AG04450 (cell line): Measurements from ENCODE around the gene CFAP57. TPM values are rescaled to one million over a fixed set of nuclear protein-coding genes. Genes with fewer than 3 reads are reported as not detected.

Source experiments
- CTCF ChIA-PET: fragments of 300-600, 350-600 bp; formaldehyde crosslinking; extraction: SDS; loops from one replicate; lab custom pipeline; 2022; ENCODE audit warnings: antibody characterized with exemption, inconsistent platforms; lab: Charles Lee
- POLR2A ChIA-PET: fragments of 350-600 bp; formaldehyde crosslinking; extraction: SDS; loops from one replicate; lab custom pipeline; 2021; ENCODE audit warnings: antibody characterized with exemption, inconsistent platforms; lab: Yijun Ruan, JAX
- DNase-seq: peaks from one replicate; pipeline ENCODE4 v3.0.0-alpha.2; 2011; ENCODE audit warnings: low read depth, low spot score
- H3K27ac ChIP-seq: one replicate; pipeline ENCODE4 v1.5.1; 2012; ENCODE audit warnings: low read depth, low read length, control low read depth
- H3K27me3 ChIP-seq: one replicate; pipeline ENCODE4 v1.6.0; 2012; ENCODE audit warnings: low read length; ENCODE audit not compliant: control insufficient read depth, insufficient read depth
- H3K4me3 ChIP-seq: 2 replicates; pipeline ENCODE4 v1.5.1; 2011; ENCODE audit warnings: mild to moderate bottlenecking, low read depth, low read length, control low read depth
- H3K9me3 ChIP-seq: 2 replicates; pipeline ENCODE4 v1.5.1; 2012; ENCODE audit warnings: low read length; ENCODE audit not compliant: control insufficient read depth, insufficient read depth
- polyA plus RNA-seq: library from polyadenylated mRNA; depleted of rRNA; stranded (reverse); fragments of >200 nt; gene quantifications from 2 replicates; pipeline ENCODE4 v1.2.3, GENCODE V29; 2011
- TF ChIP-seq, protein P1 (sequence below): IDR thresholded peaks from 2 replicates; pipeline ENCODE4 v1.5.1; 2011; ENCODE audit warnings: low read depth, low read length, control low read depth, inconsistent platforms

CFAP57 gene
- polyA plus RNA-seq, 1 experiment: 0.58 TPM

DNA sequence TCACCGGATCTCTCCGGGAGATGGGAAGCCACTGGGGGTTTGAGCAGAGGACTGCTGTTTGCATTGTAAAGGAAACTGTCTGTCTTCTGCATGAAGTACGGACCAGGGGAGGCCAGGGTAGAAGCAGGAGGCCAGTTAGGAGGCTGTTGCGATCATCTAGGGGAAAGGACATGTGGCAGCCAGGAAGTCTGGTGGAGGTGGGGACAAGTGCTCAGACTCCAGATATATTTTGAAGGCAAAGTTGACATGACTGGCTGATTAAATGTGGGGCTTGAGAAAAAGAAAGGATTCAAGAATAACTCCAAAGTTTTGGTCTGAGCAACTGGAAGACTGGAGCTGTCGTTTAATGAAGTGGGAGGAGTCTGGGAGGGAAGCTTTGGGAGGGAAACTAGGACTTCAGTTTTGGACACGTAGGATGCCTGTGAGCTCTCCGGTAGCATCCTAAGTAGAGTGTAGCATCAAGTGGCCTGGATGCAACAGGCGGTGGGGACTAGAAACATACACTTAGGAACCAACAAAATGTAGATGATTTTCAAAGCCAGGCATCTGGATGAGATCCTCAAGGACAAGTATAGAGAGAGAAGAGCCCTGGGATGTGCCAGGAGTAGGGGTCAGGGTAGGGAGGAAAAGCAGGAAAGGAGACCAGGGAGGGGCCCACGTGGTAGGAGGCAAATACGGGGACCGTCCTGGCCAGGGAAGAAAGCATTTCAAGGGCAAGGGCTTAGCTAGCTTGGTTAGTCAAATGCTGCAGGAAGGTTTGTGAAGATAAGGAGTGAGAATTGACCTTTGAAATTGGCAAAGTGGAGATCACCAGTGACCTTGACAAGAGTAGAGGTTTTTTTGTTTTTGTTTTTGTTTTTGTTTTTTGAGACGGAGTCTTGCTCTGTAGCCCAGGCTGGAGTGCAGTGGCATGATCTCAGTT is 116.9 kb downstream of the CFAP57 start:
- TF ChIP-seq, protein P1, sequence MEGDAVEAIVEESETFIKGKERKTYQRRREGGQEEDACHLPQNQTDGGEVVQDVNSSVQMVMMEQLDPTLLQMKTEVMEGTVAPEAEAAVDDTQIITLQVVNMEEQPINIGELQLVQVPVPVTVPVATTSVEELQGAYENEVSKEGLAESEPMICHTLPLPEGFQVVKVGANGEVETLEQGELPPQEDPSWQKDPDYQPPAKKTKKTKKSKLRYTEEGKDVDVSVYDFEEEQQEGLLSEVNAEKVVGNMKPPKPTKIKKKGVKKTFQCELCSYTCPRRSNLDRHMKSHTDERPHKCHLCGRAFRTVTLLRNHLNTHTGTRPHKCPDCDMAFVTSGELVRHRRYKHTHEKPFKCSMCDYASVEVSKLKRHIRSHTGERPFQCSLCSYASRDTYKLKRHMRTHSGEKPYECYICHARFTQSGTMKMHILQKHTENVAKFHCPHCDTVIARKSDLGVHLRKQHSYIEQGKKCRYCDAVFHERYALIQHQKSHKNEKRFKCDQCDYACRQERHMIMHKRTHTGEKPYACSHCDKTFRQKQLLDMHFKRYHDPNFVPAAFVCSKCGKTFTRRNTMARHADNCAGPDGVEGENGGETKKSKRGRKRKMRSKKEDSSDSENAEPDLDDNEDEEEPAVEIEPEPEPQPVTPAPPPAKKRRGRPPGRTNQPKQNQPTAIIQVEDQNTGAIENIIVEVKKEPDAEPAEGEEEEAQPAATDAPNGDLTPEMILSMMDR: no peak
- ChIA-PET CTCF (no interaction called here), POLR2A (no interaction called here)
- no peak for DNase-seq
- H3K9me3 ChIP-seq: no peaks in the 10 kb centered on the region
- H3K4me3 ChIP-seq: no peak overlapping the region
- H3K27ac ChIP-seq: no peak overlapping the region
- H3K27me3 ChIP-seq: peaks cover 15% of the 10 kb centered on the region

DNA sequence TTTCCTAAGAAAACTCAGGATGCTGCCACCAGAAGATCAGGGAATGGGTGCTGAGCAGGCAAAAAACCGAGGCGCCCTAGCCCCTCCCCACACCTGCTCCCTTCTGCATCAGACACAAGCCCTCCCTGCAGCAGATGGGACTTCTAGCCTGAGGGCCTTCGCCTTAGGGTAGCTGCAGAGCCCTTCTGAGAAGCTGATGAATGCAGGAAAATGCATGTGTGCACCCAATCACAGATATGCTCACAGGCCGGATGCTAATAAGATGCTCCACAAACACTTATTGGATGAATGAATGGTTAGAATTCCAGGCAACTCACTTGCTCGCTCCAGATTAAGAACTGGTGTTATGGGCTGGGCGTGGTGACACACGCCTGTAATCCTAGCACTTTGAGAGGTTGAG is 120.1 kb downstream of the CFAP57 start:
- no peak overlapping the region for H3K27ac ChIP-seq
- no peaks in the 10 kb centered on the region for H3K9me3 ChIP-seq
- peaks cover 3% of the 10 kb centered on the region for H3K27me3 ChIP-seq
- ChIA-PET CTCF (interaction anchor here (0.7 kb wide), 1 partner anchor 63 kb away, joined by 6 read pairs; no protein-coding TSS in a partner anchor), POLR2A (no interaction called here)
- no peak overlapping the region for H3K4me3 ChIP-seq
- TF ChIP-seq, protein P1: no peak
- DNase-seq: no peak

DNA sequence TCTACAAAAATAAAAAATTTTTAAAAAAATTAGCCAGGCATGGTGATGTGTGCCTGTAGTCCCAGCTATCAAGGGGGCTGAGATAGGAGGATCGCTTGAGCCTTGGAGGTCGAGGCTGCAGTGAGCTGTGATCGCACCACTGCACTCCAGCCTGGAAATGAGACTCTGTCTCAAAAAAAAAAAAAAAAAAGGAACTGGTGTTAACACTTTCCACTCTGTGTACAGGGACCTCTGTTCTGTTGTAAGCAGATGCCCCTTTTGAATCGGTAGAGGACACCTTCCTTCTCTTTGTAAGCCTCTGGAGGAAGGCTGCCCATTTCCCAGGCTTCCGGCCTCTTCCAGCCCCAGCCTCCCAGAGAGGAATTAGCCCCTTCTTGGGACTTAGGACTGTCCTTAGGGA is 120.5 kb downstream of the CFAP57 start:
- Histone ChIP-seq H3K9me3 (no peaks in the 10 kb centered on the region), H3K4me3 (no peak overlapping the region), H3K27me3 (no peaks in the 10 kb centered on the region), H3K27ac (no peak overlapping the region)
- DNase-seq: no peak
- POLR2A ChIA-PET: no interaction called here
- CTCF ChIA-PET: interaction anchor here (0.5 to 0.7 kb wide), 2 partner anchors 63 to 355 kb away, joined by 5 to 6 read pairs; no protein-coding TSS in a partner anchor
- TF ChIP-seq, protein P1: no peak

DNA sequence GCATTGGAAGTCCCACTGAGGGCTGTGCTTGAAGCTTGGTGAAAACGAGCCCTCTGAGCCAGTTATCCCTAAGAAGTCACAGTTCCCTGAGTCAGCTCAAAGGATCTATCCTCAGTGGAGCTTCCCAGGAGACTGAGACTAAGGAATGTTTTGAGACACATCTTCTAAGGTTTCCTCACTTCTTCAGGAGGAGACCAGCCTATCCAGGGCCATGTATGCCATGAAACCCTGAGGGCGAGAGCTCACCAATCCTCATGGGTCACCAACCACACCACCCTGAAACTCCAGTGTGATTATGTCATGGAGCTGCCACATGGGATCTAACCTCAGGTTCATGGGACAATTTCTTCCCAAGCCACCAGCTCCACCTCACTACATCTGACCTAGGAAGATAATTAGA is 121.0 kb downstream of the CFAP57 start:
- TF ChIP-seq, protein P1: no peak
- Histone ChIP-seq H3K9me3 (no peaks in the 10 kb centered on the region), H3K27me3 (no peaks in the 10 kb centered on the region), H3K27ac (no peak overlapping the region), H3K4me3 (no peak overlapping the region)
- no peak for DNase-seq
- POLR2A ChIA-PET: no interaction called here
- CTCF ChIA-PET: interaction anchor here (0.5 to 1.7 kb wide), 2 partner anchors 67 to 354 kb away, joined by 5 read pairs; no protein-coding TSS in a partner anchor
